Endothelial cell of umbilical vein (primary cell): ENCODE measurements around the gene LRRC32. TPM values are rescaled to one million over a fixed set of nuclear protein-coding genes. Genes with fewer than 3 reads are reported as not detected.

Source experiments
- BruUV-seq: library from RNA; stranded (reverse); fragments of 400-500 nt; replicated peaks from 2 replicates; lab custom pipeline; 2021; lab: Mats Ljungman, UMichigan
- CTCF ChIA-PET: fragments of 300-600, 350-600 bp; sonication (Branson Sonifier 250); formaldehyde crosslinking; loops from one replicate; lab custom pipeline; 2021; ENCODE audit warnings: antibody characterized with exemption, inconsistent platforms; lab: Charles Lee
- POLR2A ChIA-PET: fragments of 300-600, 350-600 bp; sonication (Branson Sonifier 250); formaldehyde crosslinking; loops from one replicate; lab custom pipeline; 2021; ENCODE audit warnings: antibody characterized with exemption, inconsistent platforms; lab: Charles Lee
- DNase-seq: peaks from one replicate; pipeline ENCODE4 v3.0.0-alpha.2; 2011; ENCODE audit warnings: low read depth, low spot score
- FAIRE-seq: peaks from 2 replicates; lab custom pipeline; 2011; peaks lifted over from hg19 to GRCh38; lab: Jason Lieb, UNC
- H2AFZ ChIP-seq: 2 replicates; pipeline ENCODE4 v1.6.0; 2012; ENCODE audit warnings: low read depth, low read length, control low read depth, inconsistent platforms
- H3K27ac ChIP-seq: 2 replicates; pipeline ENCODE4 v1.5.1; 2011; ENCODE audit warnings: low read depth, mild to moderate bottlenecking, control low read depth, low read length, moderate library complexity; ENCODE audit not compliant: insufficient read depth
- H3K27me3 ChIP-seq, 2 experiments: 2 replicates each; pipeline versions ENCODE4 v1.6.0 to v1.6.1; 2011; ENCODE audit warnings: low read length in 2 of 2, mixed read lengths in 1 of 2; ENCODE audit not compliant: control insufficient read depth in 2 of 2, insufficient read depth in 2 of 2
- H3K36me3 ChIP-seq, 2 experiments: 2 replicates in 1 of 2; 3 replicates in 1 of 2; pipeline ENCODE4 v1.5.1; 2011; ENCODE audit warnings: low read length in 2 of 2, mild to moderate bottlenecking in 1 of 2, moderate library complexity in 1 of 2; ENCODE audit not compliant: control insufficient read depth in 2 of 2, insufficient read depth in 2 of 2; ENCODE audit errors: extremely low read depth in 1 of 2
- H3K4me1 ChIP-seq: 3 replicates; pipeline ENCODE4 v1.5.1; 2011; ENCODE audit warnings: mild to moderate bottlenecking, low read length; ENCODE audit not compliant: control insufficient read depth, insufficient read depth; ENCODE audit errors: extremely low read depth
- H3K4me2 ChIP-seq: 2 replicates; pipeline ENCODE4 v1.6.1; 2011; ENCODE audit warnings: low read length, control low read depth, mixed read lengths; ENCODE audit not compliant: insufficient read depth
- H3K4me3 ChIP-seq, 3 experiments: fragments of 200-600 bp in 1 of 3; sonication (generic), shearing (Covaris generic) in 1 of 3; replicated peaks in 1 of 3; 2 replicates each; pipeline ENCODE4 v1.5.1; 2011 to 2016; ENCODE audit warnings: control low read depth in 3 of 3, low read length in 3 of 3, mild to moderate bottlenecking in 2 of 3, inconsistent platforms in 1 of 3, low read depth in 1 of 3, moderate library complexity in 1 of 3; ENCODE audit not compliant: insufficient read depth in 1 of 3
- H3K79me2 ChIP-seq: 2 replicates; pipeline ENCODE4 v1.6.0; 2012; ENCODE audit warnings: low read length, inconsistent platforms; ENCODE audit not compliant: control insufficient read depth, insufficient read depth
- H3K9ac ChIP-seq: replicated peaks from 2 replicates; pipeline ENCODE3; 2011; ENCODE audit warnings: low read length, control low read depth; ENCODE audit not compliant: insufficient read depth; ENCODE audit errors: extremely low read depth
- H3K9me1 ChIP-seq: replicated peaks from 3 replicates; pipeline ENCODE4 v1.6.0; 2011; ENCODE audit warnings: mild to moderate bottlenecking, low read length; ENCODE audit not compliant: control insufficient read depth, insufficient read depth; ENCODE audit errors: extremely low read depth
- H3K9me3 ChIP-seq: replicated peaks from 2 replicates; pipeline ENCODE4 v1.5.1; 2012; ENCODE audit warnings: low read length, inconsistent platforms; ENCODE audit not compliant: control insufficient read depth, insufficient read depth
- H4K20me1 ChIP-seq: replicated peaks from 2 replicates; pipeline ENCODE3; 2011; ENCODE audit warnings: mild to moderate bottlenecking, low read length; ENCODE audit not compliant: control insufficient read depth, insufficient read depth; ENCODE audit errors: extremely low read depth
- CTCF ChIP-seq, 2 donors: IDR thresholded peaks; 1 replicate in 1 of 2; 2 replicates in 1 of 2; pipeline ENCODE4 v1.5.1; 2011; ENCODE audit warnings: low read length in 2 of 2, mild to moderate bottlenecking in 2 of 2, moderate library complexity in 2 of 2, control low read depth in 1 of 2, inconsistent platforms in 1 of 2, low read depth in 1 of 2; ENCODE audit not compliant: insufficient read depth in 1 of 2; ENCODE audit errors: extremely low read depth in 1 of 2
- EZH2 ChIP-seq: IDR thresholded peaks from 2 replicates; pipeline ENCODE4 v1.6.1; 2012; ENCODE audit warnings: borderline replicate concordance, low read depth, mild to moderate bottlenecking, moderate library complexity, low read length, inconsistent platforms; ENCODE audit not compliant: severe bottlenecking
- FOS ChIP-seq: IDR thresholded peaks from 2 replicates; pipeline ENCODE4 v1.6.1; 2011; ENCODE audit warnings: mild to moderate bottlenecking, low read length, moderate library complexity, borderline replicate concordance; ENCODE audit not compliant: insufficient read depth
- GATA2 ChIP-seq: IDR thresholded peaks from 2 replicates; pipeline ENCODE4 v1.7.0; 2011; ENCODE audit warnings: low read depth, mild to moderate bottlenecking, moderate library complexity, mixed read lengths, low read length; ENCODE audit not compliant: insufficient read length, insufficient read depth
- JUN ChIP-seq: IDR thresholded peaks from 2 replicates; pipeline ENCODE4 v1.6.1; 2011; ENCODE audit warnings: borderline replicate concordance, low read depth; ENCODE audit not compliant: insufficient read length, insufficient read depth
- MAX ChIP-seq: IDR thresholded peaks from 2 replicates; pipeline ENCODE4 v1.6.1; 2011; ENCODE audit not compliant: insufficient read depth, insufficient read length
- MYC ChIP-seq: IDR thresholded peaks from one replicate; pipeline ENCODE4 v1.6.1; 2011; ENCODE audit warnings: mild to moderate bottlenecking, low read depth, low read length
- POLR2A ChIP-seq: IDR thresholded peaks from 2 replicates; pipeline ENCODE4 v1.6.1; 2012; ENCODE audit warnings: low read depth, mild to moderate bottlenecking, control low read depth, low read length
- POLR2AphosphoS5 ChIP-seq: IDR thresholded peaks from 2 replicates; pipeline ENCODE4 v1.6.1; 2012; ENCODE audit warnings: low read depth, mild to moderate bottlenecking, control low read depth, low read length, moderate library complexity; ENCODE audit not compliant: insufficient read depth
- dilution Hi-C: fragments of 300-500 bp; cut with MboI; formaldehyde crosslinking; loops from one replicate; pipeline ENCODE4 v1.15.0; 2019; ENCODE audit warnings: low sequenced_read_pairs; ENCODE audit not compliant: extremely low pct_ligation_motif_present
- intact Hi-C: fragments of 100-400 bp; cut with micrococcal nuclease; formaldehyde crosslinking; loops from one replicate; pipeline ENCODE4 v1.10.0; 2022
- polyA plus RNA-seq, 4 experiments: library from polyadenylated mRNA; depleted of rRNA in 3 of 4; stranded (reverse) in 3 of 4; unstranded in 1 of 4; fragments of >200 nt; gene quantifications; 2 replicates each; pipeline versions ENCODE4 v1.2.1 to v1.2.3, GENCODE V29; 2011 to 2012; ENCODE audit warnings: missing spikeins in 1 of 4
- total RNA-seq: library from RNA; stranded (reverse); gene quantifications from 2 replicates; pipeline ENCODE4 v1.2.3, GENCODE V29; 2021

The LRRC32 gene
- total and polyA plus RNA-seq, 2 donors (not counting 3 experiments of a cell fraction or from before 2014, with no cell fraction given) = 77.2 to 117 TPM

DNA sequence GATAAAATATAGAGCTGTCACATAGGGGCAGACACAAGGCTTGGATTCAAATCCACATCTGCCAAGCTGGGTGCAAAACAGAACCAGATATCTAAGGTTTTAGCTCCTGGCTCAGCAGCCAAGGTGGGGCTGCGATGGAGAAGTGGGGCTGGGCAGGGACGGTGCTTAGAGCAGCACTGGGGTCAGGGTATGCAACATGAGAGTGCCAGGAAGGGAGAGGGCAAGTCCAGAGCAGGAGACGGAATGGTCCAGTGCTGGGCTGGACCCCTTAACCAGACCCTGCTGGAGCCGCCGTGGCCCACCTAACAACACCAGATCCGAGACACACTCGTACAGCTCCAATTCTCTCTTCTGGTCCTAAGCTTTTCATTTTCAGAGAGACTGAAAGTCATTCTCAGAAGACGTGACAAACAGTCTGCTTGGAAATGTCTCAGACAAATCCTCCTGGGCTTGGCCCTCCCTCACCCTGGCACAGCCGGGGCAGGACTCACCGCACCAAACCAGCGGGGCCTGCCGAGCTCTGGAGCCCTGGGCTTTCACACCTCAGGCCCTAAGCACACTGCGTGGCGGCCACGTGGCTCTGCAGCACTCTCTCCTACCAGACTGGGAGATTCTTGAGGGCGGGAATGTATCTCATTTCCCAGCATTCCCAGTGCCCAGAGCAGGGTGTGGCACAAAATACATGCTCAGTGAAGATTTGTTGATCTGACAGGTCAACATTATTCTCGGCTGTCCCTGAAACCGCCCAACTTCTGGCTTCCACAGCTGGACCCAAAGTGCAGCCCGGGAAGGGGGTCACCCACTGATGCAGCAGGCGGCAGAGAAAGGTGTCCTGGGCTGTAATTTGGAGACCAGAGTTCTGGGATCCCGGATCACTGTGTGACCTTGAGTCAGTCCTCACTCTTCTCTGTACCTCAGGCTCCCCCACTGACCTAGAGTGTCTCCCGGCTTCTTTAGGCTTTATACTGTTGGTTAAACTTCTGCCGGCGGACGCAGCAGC lies 11.6 kb downstream of the LRRC32 start:
- no peak overlapping the region for H2AFZ ChIP-seq
- CTCF ChIA-PET = interaction anchor here (0.9 to 1.1 kb wide), 2 partner anchors 10 to 14 kb away, joined by 3 read pairs; no protein-coding TSS in a partner anchor
- H3K79me2 ChIP-seq = no peaks in the 10 kb centered on the region
- H4K20me1 ChIP-seq = no peaks in the 10 kb centered on the region
- H3K36me3 ChIP-seq = peaks cover 0 to 55% of the 10 kb centered on the region in 2 experiments
- dilution Hi-C loops = no loop called here
- no peak overlapping the region for H3K4me3 ChIP-seq
- no peak overlapping the region for H3K27ac ChIP-seq
- H3K9me1 ChIP-seq = no peaks in the 10 kb centered on the region
- H3K9ac ChIP-seq = no peak overlapping the region
- DNase-seq (no peak), FAIRE-seq (no peak)
- no peaks in the 10 kb centered on the region for H3K27me3 ChIP-seq
- TF ChIP-seq POLR2AphosphoS5 (no peak), JUN (no peak), CTCF (IDR thresholded peaks at IDR 0.05; ENCODE audit: extremely low read depth in 1 of 2, insufficient read depth in 1 of 2, low read depth in 1 of 2, low read length in 2 of 2) (no peak), GATA2 (no peak), EZH2 (no peak), MAX (no peak), FOS (no peak), MYC (no peak), POLR2A (no peak)
- POLR2A ChIA-PET = no interaction called here
- H3K4me1 ChIP-seq = peaks cover 1% of the 10 kb centered on the region
- intact Hi-C loops = no loop called here
- no peaks in the 10 kb centered on the region for H3K9me3 ChIP-seq
- no TSS peak for BruUV-seq
- no peak overlapping the region for H3K4me2 ChIP-seq
